HG02981 (cell line): ENCODE results near the gene NLRP6.
"Not testable (repeated sequence)": the region's sequence is repeated elsewhere in the genome, so short reads cannot be mapped to it uniquely, and the experiment has no call there.

Source experiments
- ATAC-seq: cut with Tn5 transposase; IDR thresholded peaks from one replicate; pipeline ENCODE4 v1.9.1; 2021; ENCODE audit warnings: mild to moderate bottlenecking, moderate library complexity; ENCODE audit not compliant: unreplicated experiment

Gene NLRP6

DNA sequence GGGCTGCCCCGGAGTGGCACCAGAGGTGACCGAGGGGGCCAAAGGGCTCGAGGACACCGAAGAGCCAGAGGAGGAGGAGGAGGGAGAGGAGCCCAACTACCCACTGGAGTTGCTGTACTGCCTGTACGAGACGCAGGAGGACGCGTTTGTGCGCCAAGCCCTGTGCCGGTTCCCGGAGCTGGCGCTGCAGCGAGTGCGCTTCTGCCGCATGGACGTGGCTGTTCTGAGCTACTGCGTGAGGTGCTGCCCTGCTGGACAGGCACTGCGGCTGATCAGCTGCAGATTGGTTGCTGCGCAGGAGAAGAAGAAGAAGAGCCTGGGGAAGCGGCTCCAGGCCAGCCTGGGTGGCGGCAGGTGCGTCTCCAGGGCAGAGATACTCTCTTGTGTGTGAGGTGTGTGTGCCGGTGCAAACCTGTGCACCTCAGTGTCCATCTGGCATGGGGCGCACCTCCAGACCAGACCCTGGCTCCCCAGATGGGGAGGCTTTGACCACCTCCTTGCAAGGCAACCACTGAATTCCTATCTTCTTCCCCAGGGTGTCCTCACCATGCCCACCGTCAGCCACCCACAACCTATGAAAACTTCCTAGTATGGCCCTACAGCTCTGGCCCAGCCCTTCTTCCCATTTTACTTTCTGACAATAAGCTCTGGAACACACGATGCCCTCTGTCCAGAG is 3.4 kb downstream of the NLRP6 start:
- no peak for ATAC-seq

DNA sequence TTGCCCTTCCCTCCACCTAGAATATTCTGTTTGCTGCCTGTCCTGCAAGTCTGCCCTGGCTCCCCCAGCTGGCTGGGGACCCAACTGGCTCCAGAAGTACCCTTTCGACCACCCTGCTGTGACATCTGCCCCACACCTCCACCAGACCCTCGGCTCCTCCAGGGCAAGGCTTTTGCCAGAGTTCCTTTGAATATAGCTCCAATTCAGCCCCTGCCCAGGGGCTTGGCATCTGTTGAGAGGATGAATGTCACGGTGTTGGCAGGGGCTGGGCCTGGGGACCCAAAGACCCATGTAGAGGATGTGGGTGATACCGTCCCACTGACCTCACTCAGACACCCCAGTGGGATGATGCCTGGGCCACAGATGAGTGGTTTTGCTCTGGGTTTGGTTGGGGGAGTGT is 4.0 kb downstream of the NLRP6 start:
- no peak for ATAC-seq

DNA sequence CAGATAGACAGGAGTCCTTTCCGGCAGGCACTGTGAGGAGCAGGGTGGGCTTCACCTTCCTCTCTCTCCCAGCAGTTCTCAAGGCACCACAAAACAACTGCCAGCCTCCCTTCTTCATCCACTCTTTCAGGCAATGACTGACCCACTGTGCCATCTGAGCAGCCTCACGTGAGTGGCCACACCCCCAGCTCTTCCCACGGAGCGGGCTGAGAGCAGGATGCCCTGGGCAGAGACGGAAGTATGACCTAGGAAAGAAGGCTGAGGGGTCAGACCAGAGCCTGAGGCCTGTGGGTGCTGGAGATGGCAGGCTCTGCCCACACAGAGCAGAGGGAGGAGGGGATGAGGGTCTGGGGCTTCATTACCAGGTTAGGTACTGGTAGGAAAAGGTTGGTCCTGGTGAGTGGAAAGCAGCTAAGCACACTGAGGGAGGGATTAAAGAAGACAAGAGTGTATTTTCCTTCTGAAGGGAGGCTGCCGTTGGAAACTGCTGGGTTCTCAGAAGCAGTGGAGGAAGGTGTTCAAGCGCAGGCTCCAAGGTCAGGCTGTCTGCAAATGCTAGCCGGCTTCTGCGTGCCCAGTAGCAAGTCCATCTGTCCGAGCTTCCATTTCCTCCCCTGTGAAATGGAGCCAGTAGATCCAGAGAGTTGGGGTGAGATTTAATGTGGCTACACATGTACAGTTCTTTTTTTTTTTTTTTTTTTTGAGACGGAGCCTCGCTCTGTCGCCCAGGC is 4.6 kb downstream of the NLRP6 start:
- no peak for ATAC-seq

DNA sequence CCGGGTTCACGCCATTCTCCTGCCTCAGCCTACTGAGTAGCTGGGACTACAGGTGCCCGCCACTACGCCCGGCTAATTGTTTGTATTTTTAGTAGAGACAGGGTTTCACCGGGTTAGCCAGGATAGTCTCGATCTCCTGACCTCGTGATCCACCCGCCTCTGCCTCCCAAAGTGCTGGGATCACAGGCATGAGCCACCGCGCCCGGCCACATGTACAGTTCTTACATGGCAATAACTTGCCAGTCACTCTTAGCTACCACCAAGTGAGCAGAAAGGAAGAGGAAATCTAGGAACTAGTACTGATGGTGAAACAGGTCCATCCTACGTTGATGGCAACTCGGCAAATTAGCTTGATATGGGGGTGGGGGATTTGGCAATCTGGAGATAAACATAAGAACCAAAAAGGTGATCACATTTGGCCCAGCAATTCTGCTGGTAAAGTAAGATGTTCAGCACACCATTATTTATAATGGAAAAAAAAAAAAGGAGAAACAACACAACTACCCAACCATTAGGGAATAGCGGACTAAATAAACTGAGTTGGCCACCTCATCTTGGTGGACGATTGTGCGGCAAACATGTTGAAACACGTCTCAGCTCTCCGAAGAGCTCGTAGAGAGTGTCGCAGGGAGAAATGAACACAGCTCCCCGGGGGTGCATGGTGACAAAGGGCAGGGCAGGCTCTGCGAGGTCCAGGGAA is 5.3 kb downstream of the NLRP6 start:
- ATAC-seq = no peak

DNA sequence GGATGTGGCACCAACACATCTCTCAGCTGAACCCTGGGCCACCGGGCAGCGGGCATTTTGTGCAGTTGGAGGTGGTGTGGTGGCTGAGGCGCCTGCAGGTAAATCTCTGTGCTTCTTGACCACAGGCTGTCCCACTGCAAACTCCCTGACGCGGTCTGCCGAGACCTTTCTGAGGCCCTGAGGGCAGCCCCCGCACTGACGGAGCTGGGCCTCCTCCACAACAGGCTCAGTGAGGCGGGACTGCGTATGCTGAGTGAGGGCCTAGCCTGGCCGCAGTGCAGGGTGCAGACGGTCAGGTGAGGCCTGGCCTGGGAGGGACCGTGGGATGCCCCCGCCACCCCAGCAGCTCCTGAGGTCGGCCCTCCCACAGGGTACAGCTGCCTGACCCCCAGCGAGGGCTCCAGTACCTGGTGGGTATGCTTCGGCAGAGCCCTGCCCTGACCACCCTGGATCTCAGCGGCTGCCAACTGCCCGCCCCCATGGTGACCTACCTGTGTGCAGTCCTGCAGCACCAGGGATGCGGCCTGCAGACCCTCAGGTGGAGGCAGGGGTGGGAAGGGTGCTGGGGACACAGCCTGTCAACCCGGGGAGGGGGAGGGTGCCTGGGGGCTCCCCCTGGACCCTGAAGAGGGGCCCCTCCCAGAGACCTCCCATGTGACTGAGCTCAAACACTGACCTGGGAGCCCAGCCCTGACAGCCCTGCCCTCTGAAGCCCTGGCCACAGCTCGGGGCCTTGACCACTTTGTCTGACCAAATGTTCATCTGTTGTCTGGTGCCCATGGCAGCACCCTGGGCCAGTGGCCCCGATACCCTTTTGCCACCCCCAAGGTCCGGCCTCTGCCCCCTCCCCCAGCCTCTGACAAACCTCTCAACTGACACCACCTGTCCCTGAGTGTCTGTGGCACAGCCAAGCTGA is 6.2 kb downstream of the NLRP6 start:
- no peak for ATAC-seq

DNA sequence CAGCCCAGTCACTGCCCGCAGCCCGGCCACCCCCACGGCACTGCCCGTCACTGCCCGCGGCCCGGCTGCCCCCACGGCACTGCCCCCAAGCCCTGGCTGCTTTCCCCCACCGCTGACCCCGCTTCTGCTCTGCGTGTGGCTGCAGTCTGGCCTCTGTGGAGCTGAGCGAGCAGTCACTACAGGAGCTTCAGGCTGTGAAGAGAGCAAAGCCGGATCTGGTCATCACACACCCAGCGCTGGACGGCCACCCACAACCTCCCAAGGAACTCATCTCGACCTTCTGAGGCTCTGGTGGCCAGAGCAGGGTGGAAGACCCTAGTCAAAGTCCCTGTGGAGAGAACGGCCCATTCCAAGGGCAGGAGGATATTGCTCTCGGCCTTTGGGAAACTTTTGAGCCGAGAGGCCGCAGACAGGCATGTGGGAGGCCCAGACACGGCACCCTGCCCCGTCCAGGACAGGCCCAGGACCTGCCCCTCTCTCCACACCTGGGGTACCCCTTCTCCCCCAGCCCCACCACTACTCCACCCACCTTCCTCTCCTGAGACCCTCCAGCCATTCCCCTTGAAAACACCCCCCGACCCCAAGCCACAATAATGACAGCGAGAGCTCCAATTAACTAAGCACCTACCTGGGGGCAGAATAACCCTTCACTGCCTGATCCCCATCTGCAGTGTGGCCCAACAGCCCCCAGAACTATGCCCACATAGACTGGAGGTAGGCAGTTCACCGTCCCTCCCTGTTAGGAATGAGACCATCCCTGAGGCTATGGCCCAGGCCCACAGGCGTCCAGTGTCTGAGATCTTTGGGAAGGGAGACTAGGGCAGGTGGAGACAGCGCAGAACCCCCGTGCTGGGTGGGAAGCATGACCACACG is 7.0 kb downstream of the NLRP6 start:
- ATAC-seq = no peak

DNA sequence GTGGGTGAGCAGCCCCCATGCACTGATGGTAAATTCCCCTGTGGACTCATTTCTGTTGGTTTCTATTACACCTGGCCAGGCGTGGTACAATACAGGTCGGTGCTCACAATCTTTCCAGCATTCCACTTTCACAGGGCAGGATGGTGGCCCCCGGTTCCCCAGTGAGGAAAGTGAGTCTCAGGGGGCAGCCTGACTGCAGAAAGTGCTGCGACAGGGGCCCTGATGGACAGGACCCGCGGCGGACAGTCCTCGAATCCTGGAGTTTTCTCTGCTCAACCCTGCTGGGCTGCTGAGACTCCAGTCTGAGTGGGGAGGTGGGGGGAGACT is 7.7 kb downstream of the NLRP6 start:
- no peak for ATAC-seq

DNA sequence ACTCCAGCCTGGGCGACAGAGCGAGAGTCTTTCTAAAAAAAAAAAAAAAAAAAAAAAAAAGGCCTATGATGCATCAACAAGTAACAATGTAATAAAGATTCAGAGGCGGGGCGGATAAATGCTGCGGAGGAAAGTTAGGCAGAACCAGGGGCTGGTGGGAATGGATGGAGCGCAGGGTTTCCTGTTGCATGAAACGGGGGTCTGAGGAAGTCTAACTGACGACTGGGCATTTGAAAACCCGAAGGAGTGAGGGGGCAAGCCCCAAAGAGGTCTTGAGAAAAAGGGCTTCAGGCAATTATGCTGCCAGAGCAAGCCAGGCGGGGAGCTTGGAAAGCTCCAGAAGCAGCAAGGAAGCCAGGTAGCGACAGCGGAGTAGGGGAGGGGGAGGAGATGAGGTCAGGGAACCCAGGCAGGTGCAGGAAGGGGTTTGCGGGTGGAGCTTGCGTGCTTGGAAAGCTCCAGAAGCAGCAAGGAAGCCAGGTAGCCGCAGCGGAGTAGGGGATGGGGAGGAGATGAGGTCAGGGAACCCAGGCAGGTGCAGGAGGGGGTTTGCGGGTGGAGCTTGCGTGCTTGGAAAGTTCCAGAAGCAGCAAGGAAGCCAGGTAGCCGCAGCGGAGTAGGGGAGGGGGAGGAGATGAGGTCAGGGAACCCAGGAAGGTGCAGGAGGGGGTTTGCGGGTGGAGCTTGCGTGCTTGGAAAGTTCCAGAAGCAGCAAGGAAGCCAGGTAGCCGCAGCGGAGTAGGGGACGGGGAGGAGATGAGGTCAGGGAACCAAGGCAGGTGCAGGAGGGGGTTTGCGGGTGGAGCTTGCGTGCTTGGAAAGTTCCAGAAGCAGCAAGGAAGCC is 9.0 kb downstream of the NLRP6 start:
- ATAC-seq = not testable (repeated sequence)

DNA sequence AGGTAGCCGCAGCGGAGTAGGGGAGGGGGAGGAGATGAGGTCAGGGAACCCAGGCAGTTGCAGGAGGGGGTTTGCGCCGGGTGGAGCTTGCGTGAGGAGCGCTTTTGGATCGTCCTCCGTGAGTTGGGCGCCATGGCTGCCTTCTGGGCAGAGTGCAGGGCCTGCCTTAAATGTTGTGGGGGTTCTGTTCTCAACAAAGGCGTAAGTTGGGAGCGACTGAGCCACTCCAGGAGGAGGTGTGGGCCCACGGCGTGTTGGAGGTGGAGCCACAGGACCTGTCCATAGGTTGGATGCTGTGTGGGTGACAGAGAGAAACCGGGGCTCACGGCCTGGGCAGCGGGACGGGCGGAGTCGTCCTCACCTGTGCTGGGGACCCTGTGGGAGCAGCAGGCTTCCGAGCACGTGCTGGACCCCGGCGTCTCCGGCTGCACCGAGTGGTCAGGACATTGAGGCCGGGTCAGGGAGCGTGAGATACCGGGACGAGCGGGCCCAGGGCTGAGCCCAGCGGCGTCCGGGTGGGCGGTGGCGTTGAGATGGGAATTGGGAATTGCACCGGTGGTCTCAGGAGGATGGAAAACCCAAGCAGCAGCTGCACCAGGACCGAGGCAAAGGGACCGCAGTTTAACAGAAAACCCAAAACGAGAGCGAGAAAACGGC is 9.7 kb downstream of the NLRP6 start:
- ATAC-seq = no peak

DNA sequence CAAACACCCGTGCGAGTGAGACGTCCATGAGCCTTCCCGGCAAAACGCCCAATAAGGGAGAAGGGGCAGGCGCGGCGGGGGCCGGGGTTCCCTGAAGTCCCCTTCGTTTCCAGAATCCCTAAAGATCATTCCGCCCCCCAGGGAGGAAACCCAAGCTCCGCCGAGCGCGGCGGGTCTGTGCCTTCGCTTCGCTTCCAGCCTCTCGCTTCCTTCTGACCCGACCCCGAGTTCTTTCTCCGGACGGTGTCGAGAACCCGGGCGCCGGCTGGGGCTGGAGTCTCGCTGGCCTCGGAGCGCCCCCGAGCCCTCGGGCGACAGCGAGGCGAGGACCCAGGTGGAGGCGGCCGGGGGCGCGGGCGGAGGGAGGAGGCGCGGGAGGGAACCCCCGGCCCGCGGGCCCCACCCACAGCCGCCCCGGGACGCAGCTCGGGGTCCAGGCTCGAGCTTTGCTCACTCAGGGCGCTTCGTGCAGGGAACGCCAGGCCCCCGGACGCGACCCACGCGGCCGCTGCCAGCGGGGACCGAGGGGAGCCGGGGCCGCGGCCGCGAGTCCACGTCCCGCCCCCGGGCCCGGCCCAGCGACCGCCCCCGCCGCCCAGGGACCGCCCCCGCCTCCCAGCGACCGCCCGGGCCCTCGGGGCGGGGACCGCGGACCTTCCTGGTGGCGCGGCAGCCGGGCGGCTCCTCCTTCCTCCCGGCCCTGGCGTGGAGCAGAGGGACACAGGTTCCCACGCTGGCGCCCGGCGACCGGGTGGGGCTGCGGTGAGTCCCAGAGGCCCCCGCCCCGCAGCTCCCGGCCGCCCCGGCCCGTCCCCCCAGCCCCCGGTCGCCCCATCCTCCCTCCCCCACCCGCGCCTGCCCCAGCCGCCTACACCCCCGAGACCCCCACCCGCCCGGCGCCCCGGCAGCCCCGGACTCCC is 10.5 kb downstream of the NLRP6 start, which contains the start of gene PGGHG:
Gene PGGHG, plus strand, starts transcription at position 649 of the 920 bp plus-strand sequence. CDS start 691 bp downstream, outside the sequence.
- ATAC-seq = no peak

DNA sequence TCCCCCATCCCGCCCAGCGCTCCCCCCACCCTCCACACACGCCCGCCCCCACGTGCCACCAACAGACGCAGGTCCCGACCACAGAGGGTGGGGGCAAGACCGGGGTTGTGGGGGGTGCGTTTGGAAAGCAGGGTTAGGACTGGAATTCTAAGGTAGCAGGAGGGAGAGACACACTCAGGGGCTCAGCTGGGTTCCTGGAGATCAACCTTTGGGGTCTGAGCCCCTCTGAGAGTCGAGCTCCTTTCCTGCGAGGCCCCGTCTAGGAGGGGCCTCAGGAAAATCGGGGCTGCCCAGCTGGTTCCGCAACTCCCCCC is 11.1 kb downstream of the NLRP6 start:
- ATAC-seq = no peak

DNA sequence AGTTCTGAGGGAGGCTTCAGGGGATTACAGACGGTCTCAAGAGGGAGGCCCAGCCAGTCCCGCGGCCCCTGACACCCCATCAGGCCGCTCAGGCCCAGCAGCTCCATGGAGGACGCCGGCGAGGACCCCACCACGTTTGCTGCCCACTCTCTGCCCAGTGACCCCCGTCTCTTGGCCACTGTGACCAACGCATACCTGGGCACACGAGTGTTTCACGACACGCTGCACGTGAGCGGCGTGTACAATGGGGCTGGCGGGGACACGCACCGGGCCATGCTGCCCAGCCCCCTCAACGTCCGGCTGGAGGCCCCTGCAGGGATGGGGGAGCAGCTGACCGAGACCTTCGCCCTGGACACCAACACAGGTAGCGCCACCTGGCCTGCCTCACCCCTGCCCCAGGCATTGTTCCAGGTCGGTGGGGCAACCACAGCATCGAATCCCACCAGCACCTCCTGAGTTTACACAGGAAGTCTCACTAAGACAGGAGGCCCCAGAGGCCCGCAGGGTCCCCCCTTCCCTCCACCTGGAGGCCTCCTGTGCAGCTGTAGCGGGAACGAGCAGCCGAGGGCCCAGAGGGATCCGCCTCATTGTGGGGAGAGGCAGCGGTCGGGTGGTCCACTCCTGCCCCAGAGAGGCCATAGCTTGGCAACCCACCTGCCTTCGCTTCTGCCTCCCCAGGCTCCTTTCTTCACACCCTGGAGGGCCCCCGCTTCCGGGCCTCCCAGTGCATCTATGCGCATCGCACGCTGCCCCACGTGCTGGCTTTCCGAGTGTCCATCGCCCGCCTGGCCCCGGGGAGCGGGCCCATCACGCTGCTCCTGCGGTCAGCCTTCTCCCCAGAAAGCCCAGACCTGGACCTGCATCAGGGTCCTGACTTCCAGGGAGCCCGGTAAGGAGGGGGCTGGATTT is 11.8 kb downstream of the NLRP6 start:
- ATAC-seq = no peak

DNA sequence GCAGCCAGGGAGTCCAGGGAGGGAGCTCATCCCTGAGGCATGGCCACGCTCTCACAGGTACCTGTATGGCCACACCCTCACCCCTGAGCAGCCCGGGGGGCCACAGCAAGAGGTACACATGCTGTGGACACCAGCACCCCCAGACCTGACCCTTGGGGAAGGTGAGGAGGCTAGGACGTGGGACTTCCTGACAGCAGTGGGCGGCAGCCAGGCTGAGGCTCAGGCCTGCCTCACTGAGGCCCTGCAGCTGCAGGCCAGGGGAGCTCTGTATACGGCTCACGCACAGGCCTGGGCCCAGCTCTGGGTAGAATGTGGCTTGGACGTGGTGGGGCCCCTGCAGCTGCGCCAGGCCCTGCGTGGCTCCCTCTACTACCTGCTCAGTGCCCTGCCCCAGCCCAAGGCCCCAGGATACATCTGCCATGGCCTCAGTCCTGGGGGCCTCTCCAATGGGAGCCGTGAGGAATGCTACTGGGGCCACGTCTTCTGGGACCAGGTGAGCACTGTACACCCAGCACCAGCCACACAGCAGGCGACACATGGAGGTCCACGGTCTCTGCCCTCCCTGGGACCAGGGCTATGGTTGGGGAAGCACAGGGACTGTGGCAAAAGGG is 12.5 kb downstream of the NLRP6 start:
- no peak for ATAC-seq

DNA sequence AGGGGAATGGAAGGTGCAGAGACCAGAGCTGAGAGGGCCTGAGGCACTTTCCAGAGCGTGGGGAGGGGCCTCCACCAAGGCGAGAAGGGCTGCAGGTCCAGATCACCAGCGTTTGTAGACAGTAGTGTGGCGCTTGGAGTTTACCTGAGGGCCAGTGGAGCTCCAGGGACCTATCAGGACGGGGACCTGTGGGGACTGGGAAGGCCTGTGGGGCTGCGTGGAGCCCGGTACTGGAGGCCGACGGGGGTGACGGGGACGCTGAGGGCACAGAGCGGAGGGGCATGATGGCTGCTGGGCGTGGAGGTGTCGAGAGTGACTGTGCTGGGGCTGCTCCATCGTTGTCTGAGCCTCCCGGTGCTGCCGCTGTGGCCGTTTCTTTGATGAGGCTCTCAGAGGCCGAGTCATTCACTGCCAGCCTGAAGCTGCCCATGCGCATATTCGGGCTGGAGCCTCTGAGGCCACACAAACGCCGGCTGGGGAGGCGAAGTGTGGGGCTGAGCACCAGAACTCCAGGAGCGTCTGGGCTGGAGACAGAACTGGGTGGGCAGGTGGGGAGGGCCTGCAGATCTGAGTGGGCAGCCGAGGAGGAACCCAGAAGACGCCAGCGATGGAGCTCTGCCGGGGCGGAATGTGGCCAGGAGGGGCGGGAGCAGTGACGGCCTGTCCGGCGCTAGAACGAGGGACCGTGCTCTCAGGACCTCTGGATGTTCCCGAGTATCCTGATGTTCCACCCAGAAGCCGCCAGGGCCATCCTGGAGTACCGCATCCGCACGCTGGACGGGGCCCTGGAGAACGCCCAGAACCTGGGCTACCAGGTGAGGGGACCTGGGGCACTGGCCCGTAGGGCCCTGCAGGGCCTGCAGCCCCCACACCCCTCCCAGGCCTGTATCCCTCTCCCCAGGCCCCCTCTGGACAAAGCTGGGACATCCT is 13.3 kb downstream of the NLRP6 start:
- ATAC-seq = no peak
